HG03097 (cell line): Measurements from ENCODE around the gene RASGEF1B.
"Not testable (repeated sequence)": the region's sequence is repeated elsewhere in the genome, so short reads cannot be mapped to it uniquely, and the experiment has no call there.

ENCODE experiments used
- ATAC-seq: cut with Tn5 transposase; IDR thresholded peaks from one replicate; pipeline ENCODE4 v1.9.1; 2021; ENCODE audit not compliant: unreplicated experiment, low FRiP score

Gene RASGEF1B

DNA sequence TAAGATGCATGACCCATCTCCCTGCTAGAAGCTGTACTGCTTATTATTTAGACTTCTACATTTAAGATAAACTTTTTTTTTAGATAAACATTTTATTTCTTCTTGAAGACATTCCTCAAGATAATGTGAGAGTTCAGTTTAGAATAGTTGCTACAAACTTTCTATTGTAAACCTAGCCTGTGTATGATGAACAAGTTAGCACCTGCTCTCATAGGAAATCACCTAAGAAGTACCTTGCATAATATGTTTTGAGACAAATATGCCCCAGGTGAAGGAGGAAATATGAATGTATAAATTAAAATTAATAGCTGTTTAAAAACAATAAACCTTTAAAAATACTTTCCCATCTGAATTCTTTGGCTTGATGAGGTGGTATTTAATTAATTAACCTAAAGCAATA is 35.6 kb downstream of the RASGEF1B start:
- no peak for ATAC-seq

- ATAC-seq: no peak
Observed at GRCh38 chr4:81432825-81433224, 38.9 kb downstream of the RASGEF1B start.

GRCh38 chr4:81431971-81432370 is 39.7 kb downstream of the RASGEF1B start:
- ATAC-seq: no peak

- no peak for ATAC-seq
Observed at GRCh38 chr4:81429607-81430006, 42.1 kb downstream of the RASGEF1B start.

GRCh38 chr4:81429031-81429430 is 42.7 kb downstream of the RASGEF1B start:
- no peak for ATAC-seq

GRCh38 chr4:81428002-81428401 is 43.7 kb downstream of the RASGEF1B start:
- ATAC-seq: no peak

- no peak for ATAC-seq
Observed at GRCh38 chr4:81427344-81427821, 44.3 kb downstream of the RASGEF1B start.

- ATAC-seq: no peak
Observed at GRCh38 chr4:81426770-81427289, 44.9 kb downstream of the RASGEF1B start.

GRCh38 chr4:81424816-81425755 is 46.6 kb downstream of the RASGEF1B start:
- no peak for ATAC-seq

DNA sequence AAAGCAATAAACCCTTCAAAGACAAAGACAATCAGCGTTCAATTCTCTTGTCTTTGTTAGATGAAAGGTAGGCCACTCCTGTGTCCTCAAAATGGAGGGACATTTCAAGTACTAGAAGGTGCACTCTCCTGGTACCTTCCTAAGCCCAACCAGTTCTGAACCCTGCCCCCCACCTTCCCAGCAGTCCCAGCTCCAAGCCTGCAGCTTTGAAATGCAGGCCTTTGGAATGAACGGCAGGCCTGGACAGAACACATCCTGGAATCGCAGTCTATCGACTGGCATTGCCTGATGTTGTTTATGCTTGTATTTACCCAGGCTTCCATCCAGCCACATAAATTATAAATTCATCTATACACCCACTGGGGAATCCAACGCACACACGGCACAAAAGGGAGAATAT is 47.4 kb downstream of the RASGEF1B start:
- ATAC-seq: no peak

DNA sequence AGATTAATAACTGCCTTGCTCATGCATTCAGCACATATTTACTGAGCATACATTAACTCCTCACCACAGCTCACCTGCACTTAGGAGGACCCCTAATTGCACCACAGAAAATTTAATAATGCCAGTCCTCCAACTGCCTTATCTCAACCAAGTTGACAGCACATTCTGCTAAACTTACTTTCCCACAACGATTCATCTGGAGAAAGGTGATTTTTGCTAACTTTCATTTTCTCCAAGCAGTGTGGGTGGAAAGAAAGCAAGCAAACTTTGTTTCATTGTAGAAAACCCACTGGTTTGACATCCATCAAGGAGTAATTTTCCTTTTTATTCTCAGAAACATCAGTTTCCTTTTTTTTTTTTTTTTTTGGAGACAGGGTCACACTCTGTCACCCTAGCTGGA is 49.1 kb downstream of the RASGEF1B start:
- ATAC-seq: no peak

- peak; percentile 89 for ATAC-seq
Observed at GRCh38 chr4:81421346-81422218, 50.1 kb downstream of the RASGEF1B start.

GRCh38 chr4:81418572-81418971 is 53.1 kb downstream of the RASGEF1B start:
- no peak for ATAC-seq

- no peak for ATAC-seq
Observed at GRCh38 chr4:81412946-81413495, 58.7 kb downstream of the RASGEF1B start.

DNA sequence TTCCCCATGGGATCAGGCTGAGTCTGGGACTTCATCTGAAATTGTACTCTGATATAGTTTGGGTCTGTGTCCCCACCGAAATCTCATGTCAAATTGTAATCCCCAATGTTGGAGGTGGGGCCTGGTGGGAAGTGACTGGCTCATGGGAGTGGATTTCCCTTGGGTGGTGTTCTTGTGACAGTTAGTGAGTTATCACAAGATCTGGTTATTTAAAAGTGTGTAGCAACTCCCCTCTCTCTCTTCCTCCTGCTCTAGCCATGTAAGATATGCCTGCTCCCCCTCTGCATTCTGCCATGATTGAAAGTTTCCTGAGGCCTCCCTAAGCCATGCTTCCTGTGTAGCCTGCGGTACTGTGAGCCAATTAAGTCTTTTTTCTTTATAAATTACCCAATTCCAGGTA is 61.0 kb downstream of the RASGEF1B start:
- ATAC-seq: no peak

- ATAC-seq: no peak
Observed at GRCh38 chr4:81409836-81410235, 61.9 kb downstream of the RASGEF1B start.

GRCh38 chr4:81408341-81408740 is 63.4 kb downstream of the RASGEF1B start:
- no peak for ATAC-seq

- ATAC-seq: no peak
Observed at GRCh38 chr4:81407726-81408125, 64.0 kb downstream of the RASGEF1B start.

- not testable (repeated sequence) for ATAC-seq
Observed at GRCh38 chr4:81406481-81406880, 65.2 kb downstream of the RASGEF1B start.

DNA sequence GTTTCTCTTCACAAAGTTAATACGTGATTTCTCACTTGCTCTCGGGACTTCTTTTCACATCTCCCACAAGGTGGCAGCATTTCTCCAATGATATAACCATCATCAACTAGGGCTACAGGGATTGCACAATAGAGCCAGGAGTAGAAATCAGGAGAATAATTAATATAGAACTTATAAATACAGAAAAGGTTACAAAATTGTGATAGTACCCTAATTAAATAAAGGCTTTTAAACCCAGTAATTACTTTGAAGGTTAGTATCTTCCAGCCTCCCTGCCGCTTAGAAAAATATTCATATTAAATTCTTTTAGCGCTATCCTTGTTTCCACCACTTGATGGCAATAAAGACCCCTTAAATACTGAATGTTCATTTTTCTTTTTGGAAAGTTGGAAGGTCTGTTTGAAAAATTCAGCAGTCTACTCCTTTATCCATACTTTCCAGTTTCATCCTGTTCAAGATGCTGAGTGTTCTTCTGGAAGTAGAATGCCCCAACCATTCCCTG is 65.8 kb downstream of the RASGEF1B start:
- ATAC-seq: peak; percentile 70

DNA sequence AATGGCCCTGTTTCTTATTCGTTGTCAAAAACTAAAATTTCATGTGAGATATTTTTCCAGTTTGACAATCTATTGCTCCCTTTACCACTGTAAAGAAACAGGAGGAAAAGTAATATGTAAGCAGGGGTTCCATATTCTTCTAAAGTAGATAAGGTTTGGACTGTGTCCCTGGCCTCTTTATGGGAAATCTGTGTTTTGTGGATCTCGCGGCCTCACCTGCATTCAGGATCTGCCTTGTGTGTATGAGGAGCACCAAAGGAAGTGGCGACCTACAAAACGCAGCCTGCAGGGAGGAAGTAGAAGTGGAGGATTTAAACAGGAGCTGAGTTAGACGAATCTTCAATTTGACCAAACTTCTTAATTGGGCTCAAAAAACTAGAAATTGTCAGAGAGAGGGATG is 67.0 kb downstream of the RASGEF1B start:
- no peak for ATAC-seq
